Muscle layer of duodenum (tissue), 2 donors: ENCODE measurements around the gene LRRC4C.

Experiments used
- H3K27ac ChIP-seq: one replicate; pipeline ENCODE4 v1.7.0; 2013; ENCODE audit warnings: mild to moderate bottlenecking, low read length
- H3K27me3 ChIP-seq: one replicate; pipeline ENCODE4 v1.7.0; 2013; ENCODE audit warnings: low read depth, mild to moderate bottlenecking, control low read depth, low read length
- H3K36me3 ChIP-seq, 2 donors: one replicate each; pipeline ENCODE4 v1.7.0; 2013; ENCODE audit warnings: low read length in 2 of 2, control low read depth in 1 of 2, mild to moderate bottlenecking in 1 of 2; ENCODE audit not compliant: insufficient read depth in 2 of 2, control insufficient read depth in 1 of 2
- H3K4me1 ChIP-seq, 2 donors: one replicate each; pipeline ENCODE4 v1.7.0; 2013; ENCODE audit warnings: low read length in 2 of 2, mild to moderate bottlenecking in 2 of 2, control low read depth in 1 of 2, moderate library complexity in 1 of 2; ENCODE audit not compliant: insufficient read depth in 2 of 2, control insufficient read depth in 1 of 2
- H3K4me3 ChIP-seq, 2 donors: one replicate each; pipeline ENCODE4 v1.7.0; 2013; ENCODE audit warnings: low read length in 2 of 2, low read depth in 1 of 2, mild to moderate bottlenecking in 1 of 2
- H3K9me3 ChIP-seq, 2 donors: one replicate each; pipeline ENCODE4 v1.7.0; 2013; ENCODE audit warnings: low read length in 2 of 2, control low read depth in 1 of 2, mild to moderate bottlenecking in 1 of 2; ENCODE audit not compliant: control insufficient read depth in 1 of 2
- donor health status: healthy.

The LRRC4C gene

GRCh38 chr11:41116970-41117369 is 342.5 kb downstream of the LRRC4C start:
- H3K27ac ChIP-seq = no peak overlapping the region
- H3K4me1 ChIP-seq = no peaks in the 10 kb centered on the region
- no peaks in the 10 kb centered on the region for H3K36me3 ChIP-seq
- H3K4me3 ChIP-seq = no peak overlapping the region
- no peaks in the 10 kb centered on the region for H3K9me3 ChIP-seq
- no peaks in the 10 kb centered on the region for H3K27me3 ChIP-seq

- Histone ChIP-seq H3K4me1 (no peaks in the 10 kb centered on the region), H3K9me3 (no peaks in the 10 kb centered on the region), H3K4me3 (no peak overlapping the region), H3K27me3 (no peaks in the 10 kb centered on the region), H3K27ac (no peak overlapping the region), H3K36me3 (no peaks in the 10 kb centered on the region)
These were observed 344.4 kb downstream of the LRRC4C start for GRCh38 chr11:41115066-41115465.

- Histone ChIP-seq H3K36me3 (no peaks in the 10 kb centered on the region), H3K27ac (no peak overlapping the region), H3K4me3 (no peak overlapping the region), H3K4me1 (no peaks in the 10 kb centered on the region), H3K9me3 (no peaks in the 10 kb centered on the region), H3K27me3 (no peaks in the 10 kb centered on the region)
These were observed 346.3 kb downstream of the LRRC4C start for GRCh38 chr11:41113160-41113559.

GRCh38 chr11:41110527-41110926 is 348.9 kb downstream of the LRRC4C start:
- no peak overlapping the region for H3K27ac ChIP-seq
- no peaks in the 10 kb centered on the region for H3K9me3 ChIP-seq
- no peak overlapping the region for H3K4me3 ChIP-seq
- no peaks in the 10 kb centered on the region for H3K4me1 ChIP-seq
- H3K27me3 ChIP-seq = no peaks in the 10 kb centered on the region
- H3K36me3 ChIP-seq = no peaks in the 10 kb centered on the region

- Histone ChIP-seq H3K4me3 (no peak overlapping the region), H3K27me3 (no peaks in the 10 kb centered on the region), H3K9me3 (no peaks in the 10 kb centered on the region), H3K27ac (no peak overlapping the region), H3K36me3 (no peaks in the 10 kb centered on the region), H3K4me1 (no peaks in the 10 kb centered on the region)
These were observed 357.0 kb downstream of the LRRC4C start for GRCh38 chr11:41102471-41102870.

GRCh38 chr11:41099654-41100053 is 359.8 kb downstream of the LRRC4C start:
- H3K27ac ChIP-seq = no peak overlapping the region
- H3K27me3 ChIP-seq = no peaks in the 10 kb centered on the region
- H3K4me1 ChIP-seq = no peaks in the 10 kb centered on the region
- H3K36me3 ChIP-seq = no peaks in the 10 kb centered on the region
- no peak overlapping the region for H3K4me3 ChIP-seq
- H3K9me3 ChIP-seq = no peaks in the 10 kb centered on the region

GRCh38 chr11:41085123-41085522 is 374.3 kb downstream of the LRRC4C start:
- H3K27ac ChIP-seq = no peak overlapping the region
- H3K27me3 ChIP-seq = no peaks in the 10 kb centered on the region
- no peak overlapping the region for H3K4me3 ChIP-seq
- H3K36me3 ChIP-seq = no peaks in the 10 kb centered on the region
- no peaks in the 10 kb centered on the region for H3K4me1 ChIP-seq
- no peaks in the 10 kb centered on the region for H3K9me3 ChIP-seq

GRCh38 chr11:41081756-41082285 is 377.6 kb downstream of the LRRC4C start:
- Histone ChIP-seq H3K9me3 (peaks cover 0 to 3% of the 10 kb centered on the region in 2 donors), H3K36me3 (no peaks in the 10 kb centered on the region), H3K4me3 (no peak overlapping the region), H3K27ac (no peak overlapping the region), H3K4me1 (no peaks in the 10 kb centered on the region), H3K27me3 (no peaks in the 10 kb centered on the region)

GRCh38 chr11:41074318-41074717 is 385.1 kb downstream of the LRRC4C start:
- no peak overlapping the region for H3K4me3 ChIP-seq

GRCh38 chr11:41065432-41065831 is 394.0 kb downstream of the LRRC4C start:
- Histone ChIP-seq H3K36me3 (no peaks in the 10 kb centered on the region), H3K4me3 (no peak overlapping the region), H3K9me3 (peaks cover 0 to 12% of the 10 kb centered on the region in 2 donors)

More at GRCh38 chr11:41074318-41074717, 385.1 kb downstream of the LRRC4C start:
- peaks cover 0 to 8% of the 10 kb centered on the region in 2 donors for H3K9me3 ChIP-seq
- no peaks in the 10 kb centered on the region for H3K36me3 ChIP-seq
- H3K27me3 ChIP-seq = no peaks in the 10 kb centered on the region
- H3K27ac ChIP-seq = no peak overlapping the region
- no peaks in the 10 kb centered on the region for H3K4me1 ChIP-seq

GRCh38 chr11:41058138-41058537 is 401.3 kb downstream of the LRRC4C start:
- Histone ChIP-seq H3K9me3 (no peaks in the 10 kb centered on the region), H3K4me3 (no peak overlapping the region), H3K4me1 (no peaks in the 10 kb centered on the region), H3K27me3 (no peaks in the 10 kb centered on the region), H3K36me3 (no peaks in the 10 kb centered on the region), H3K27ac (no peak overlapping the region)

More at GRCh38 chr11:41065432-41065831, 394.0 kb downstream of the LRRC4C start:
- Histone ChIP-seq H3K27me3 (no peaks in the 10 kb centered on the region), H3K4me1 (no peaks in the 10 kb centered on the region), H3K27ac (no peak overlapping the region)

- Histone ChIP-seq H3K36me3 (no peaks in the 10 kb centered on the region), H3K4me1 (no peaks in the 10 kb centered on the region), H3K4me3 (no peak overlapping the region), H3K27me3 (no peaks in the 10 kb centered on the region), H3K27ac (no peak overlapping the region), H3K9me3 (no peaks in the 10 kb centered on the region)
These were observed 402.4 kb downstream of the LRRC4C start for GRCh38 chr11:41056892-41057569.
